ENCODE measurements around the gene SLC30A9. TPM values are rescaled to one million over a fixed set of nuclear protein-coding genes. Genes with fewer than 3 reads are reported as not detected.

SLC30A9 gene
- total and polyA plus RNA-seq, 2 donors (not counting 3 experiments of a cell fraction or from before 2014, with no cell fraction given) = 24.5 to 40.6 TPM

GRCh38 chr4:42078184-42078801, 88.0 kb downstream of the SLC30A9 start:
- Histone ChIP-seq H3K4me2 (ENCODE audit: insufficient read depth, low read length) (no peak overlapping the region), H3K79me2 (ENCODE audit: control insufficient read depth, insufficient read depth, low read length) (no peaks in the 10 kb centered on the region), H3K9me3 (replicated peaks; ENCODE audit: control insufficient read depth, insufficient read depth, low read length) (no peaks in the 10 kb centered on the region), H3K27me3 (ENCODE audit: control insufficient read depth in 2 of 2, insufficient read depth in 2 of 2, low read length in 2 of 2) (no peaks in the 10 kb centered on the region), H4K20me1 (replicated peaks; ENCODE audit: control insufficient read depth, extremely low read depth, insufficient read depth, low read length) (no peaks in the 10 kb centered on the region), H3K27ac (ENCODE audit: insufficient read depth, low read depth, low read length) (no peak overlapping the region), H3K4me3 (replicated peaks in 1 of 3; ENCODE audit: insufficient read depth in 1 of 3, low read depth in 1 of 3, low read length in 3 of 3) (no peak overlapping the region), H3K4me1 (ENCODE audit: control insufficient read depth, extremely low read depth, insufficient read depth, low read length) (no peaks in the 10 kb centered on the region), H2AFZ (ENCODE audit: low read depth, low read length) (no peak overlapping the region), H3K9ac (replicated peaks; ENCODE audit: extremely low read depth, insufficient read depth, low read length) (no peak overlapping the region), H3K9me1 (replicated peaks; ENCODE audit: control insufficient read depth, extremely low read depth, insufficient read depth, low read length) (no peaks in the 10 kb centered on the region), H3K36me3 (ENCODE audit: control insufficient read depth in 2 of 2, extremely low read depth in 1 of 2, insufficient read depth in 2 of 2, low read length in 2 of 2) (no peaks in the 10 kb centered on the region)
- ChIA-PET CTCF (no interaction called here), POLR2A (no interaction called here)
- DNase-seq (ENCODE audit: low read depth, low spot score) (no peak), FAIRE-seq (no peak)
- no TSS peak for BruUV-seq (replicated peaks)
- dilution Hi-C loops (cut with MboI; ENCODE audit: extremely low pct_ligation_motif_present, low sequenced_read_pairs) (no loop called here), intact Hi-C loops (cut with micrococcal nuclease) (no loop called here)
- TF ChIP-seq JUN (IDR thresholded peaks at IDR 0.05; ENCODE audit: borderline replicate concordance, insufficient read depth, insufficient read length, low read depth) (no peak), GATA2 (IDR thresholded peaks at IDR 0.05; ENCODE audit: insufficient read depth, insufficient read length, low read depth, low read length) (no peak), MYC (IDR thresholded peaks at IDR 0.05; ENCODE audit: low read depth, low read length) (no peak), POLR2A (IDR thresholded peaks at IDR 0.05; ENCODE audit: low read depth, low read length) (no peak), EZH2 (IDR thresholded peaks at IDR 0.05; ENCODE audit: borderline replicate concordance, low read depth, low read length, severe bottlenecking) (no peak), CTCF (IDR thresholded peaks at IDR 0.05; ENCODE audit: extremely low read depth in 1 of 2, insufficient read depth in 1 of 2, low read depth in 1 of 2, low read length in 2 of 2) (no peak), MAX (IDR thresholded peaks at IDR 0.05; ENCODE audit: insufficient read depth, insufficient read length) (no peak), FOS (IDR thresholded peaks at IDR 0.05; ENCODE audit: borderline replicate concordance, insufficient read depth, low read length) (no peak), POLR2AphosphoS5 (IDR thresholded peaks at IDR 0.05; ENCODE audit: insufficient read depth, low read depth, low read length) (no peak)

Measured in endothelial cell of umbilical vein (primary cell).